Skeletal muscle satellite cell (primary cell): ENCODE data around the gene TMEM204.

Experiments
- H3K27me3 ChIP-seq: 2 replicates; pipeline ENCODE4 v1.7.0; 2013; ENCODE audit warnings: low read length; ENCODE audit not compliant: control insufficient read depth, insufficient read depth
- H3K36me3 ChIP-seq: 2 replicates; pipeline ENCODE4 v1.7.0; 2013; ENCODE audit warnings: mild to moderate bottlenecking, control low read depth, low read length; ENCODE audit not compliant: insufficient read depth
- H3K4me1 ChIP-seq: 2 replicates; pipeline ENCODE4 v1.7.0; 2013; ENCODE audit warnings: low read length; ENCODE audit not compliant: control insufficient read depth, insufficient read depth
- H3K4me2 ChIP-seq: 2 replicates; pipeline ENCODE4 v1.7.0; 2013; ENCODE audit warnings: mild to moderate bottlenecking, low read length
- H3K4me3 ChIP-seq: 2 replicates; pipeline ENCODE4 v1.7.0; 2013; ENCODE audit warnings: low read length
- H3K9ac ChIP-seq: 2 replicates; pipeline ENCODE4 v1.7.0; 2013; ENCODE audit warnings: mild to moderate bottlenecking, low read depth, low read length, moderate library complexity
- H3K9me3 ChIP-seq: replicated peaks from 2 replicates; pipeline ENCODE4 v1.7.0; 2013; ENCODE audit warnings: mild to moderate bottlenecking, control low read depth, low read length

The TMEM204 gene

GRCh38 chr16:1527836-1528811 is 5.3 kb upstream of the TMEM204 start:
- Histone ChIP-seq H3K36me3 (no peaks in the 10 kb centered on the region), H3K4me2 (no peak overlapping the region), H3K9me3 (no peaks in the 10 kb centered on the region), H3K27me3 (no peaks in the 10 kb centered on the region), H3K4me1 (no peaks in the 10 kb centered on the region), H3K4me3 (no peak overlapping the region), H3K9ac (no peak overlapping the region)

DNA sequence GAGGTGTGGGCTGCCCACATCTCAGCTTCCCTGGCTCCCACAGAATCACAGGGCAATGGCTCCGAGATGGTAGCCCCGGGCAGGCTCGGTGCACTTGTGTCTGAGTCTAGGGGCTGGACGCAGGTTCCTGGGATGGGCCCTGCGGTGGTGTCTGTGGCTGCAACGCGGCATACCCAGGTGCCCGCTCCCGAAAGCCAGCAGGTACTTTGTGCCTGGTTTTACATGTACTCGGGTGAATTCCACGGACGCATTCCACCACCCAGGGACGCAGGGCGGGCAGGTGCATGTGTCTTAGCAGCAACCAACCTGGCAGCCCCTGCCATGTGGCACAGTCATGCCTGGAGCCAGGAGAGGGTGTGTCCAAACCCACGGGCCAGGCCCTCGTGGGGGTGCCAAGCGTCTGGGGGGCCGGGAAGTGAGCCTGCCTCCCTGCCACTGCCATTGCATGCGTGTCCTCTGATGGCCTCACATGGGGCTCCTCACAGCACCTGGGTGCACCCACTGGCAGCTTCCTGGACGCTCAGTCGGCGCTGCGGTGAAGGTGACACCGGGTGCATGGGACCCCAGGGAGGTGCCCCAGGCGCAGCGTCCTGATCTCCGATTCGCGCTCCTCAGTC is 4.4 kb upstream of the TMEM204 start:
- no peaks in the 10 kb centered on the region for H3K36me3 ChIP-seq
- H3K4me3 ChIP-seq, result no peak overlapping the region
- H3K4me2 ChIP-seq, result no peak overlapping the region
- no peak overlapping the region for H3K9ac ChIP-seq
- no peaks in the 10 kb centered on the region for H3K27me3 ChIP-seq
- H3K9me3 ChIP-seq, result no peaks in the 10 kb centered on the region
- H3K4me1 ChIP-seq, result no peaks in the 10 kb centered on the region

DNA sequence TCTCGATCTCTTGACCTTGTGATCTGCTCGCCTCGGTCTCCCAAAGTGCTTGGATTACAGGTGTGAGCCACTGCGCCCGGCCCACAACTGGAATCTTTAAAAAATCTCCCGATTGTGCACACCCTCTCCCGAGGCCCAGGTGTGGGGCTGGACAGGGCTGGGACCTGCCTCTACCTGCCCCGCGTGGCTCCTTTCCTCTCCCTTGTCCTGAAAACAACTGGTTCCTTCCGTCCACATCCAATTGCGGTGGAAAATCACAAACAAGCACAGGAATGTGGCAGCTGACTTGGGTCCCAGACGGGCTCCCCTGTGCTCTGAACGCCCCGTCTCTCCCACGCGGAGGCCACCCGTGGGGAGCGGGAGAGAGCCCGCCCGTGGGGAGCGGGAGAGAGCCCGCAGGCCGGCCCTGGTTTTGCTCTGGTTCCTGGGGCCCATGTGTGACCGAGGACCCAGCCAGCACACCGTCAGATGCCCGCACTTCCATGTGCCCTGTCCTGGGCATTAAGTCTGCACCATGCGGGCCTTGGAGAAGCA is 3.0 kb upstream of the TMEM204 start:
- H3K9me3 ChIP-seq, result no peaks in the 10 kb centered on the region
- H3K4me2 ChIP-seq, result no peak overlapping the region
- H3K4me3 ChIP-seq, result no peak overlapping the region
- no peak overlapping the region for H3K9ac ChIP-seq
- no peaks in the 10 kb centered on the region for H3K4me1 ChIP-seq
- H3K27me3 ChIP-seq, result no peaks in the 10 kb centered on the region
- no peaks in the 10 kb centered on the region for H3K36me3 ChIP-seq

DNA sequence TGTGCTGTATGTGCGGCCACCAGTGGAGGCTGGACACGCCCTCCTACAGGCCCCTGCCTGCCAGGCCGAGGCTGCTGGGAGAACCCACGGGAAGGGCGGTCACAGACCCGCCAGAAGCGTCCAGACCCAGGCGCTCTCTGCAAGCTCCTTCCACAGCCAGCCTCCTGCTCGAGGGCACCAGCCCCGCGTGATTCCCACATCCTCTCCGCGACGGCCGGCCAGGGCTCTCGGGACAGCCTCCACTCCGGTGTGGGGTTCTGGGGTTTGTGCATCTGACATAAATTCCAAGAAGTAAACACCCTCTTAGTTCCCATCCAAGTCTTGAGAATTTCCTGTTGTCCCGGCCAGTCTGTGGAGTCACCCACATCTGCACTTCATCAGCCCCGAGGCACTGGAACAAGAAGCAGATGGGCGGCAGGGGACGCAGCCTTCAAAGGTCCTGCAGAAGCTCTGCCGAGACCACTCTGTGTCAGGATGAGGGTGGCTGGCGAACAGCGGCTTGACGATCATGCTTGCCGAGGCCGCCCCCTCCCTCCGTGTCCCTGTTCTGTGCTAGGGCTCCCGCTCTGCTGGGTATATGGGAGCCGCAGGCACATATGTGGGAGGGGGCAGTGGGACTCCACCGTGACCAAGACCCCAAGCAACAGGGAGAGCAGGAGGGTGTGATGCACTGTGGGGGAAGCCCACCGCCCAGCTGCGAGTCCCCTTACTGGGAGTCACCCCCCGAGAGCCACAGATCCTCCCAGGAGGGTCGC is 2.4 kb upstream of the TMEM204 start:
- Histone ChIP-seq H3K27me3 (no peaks in the 10 kb centered on the region), H3K4me3 (no peak overlapping the region), H3K36me3 (no peaks in the 10 kb centered on the region), H3K4me2 (no peak overlapping the region), H3K4me1 (no peaks in the 10 kb centered on the region), H3K9me3 (no peaks in the 10 kb centered on the region), H3K9ac (no peak overlapping the region)

GRCh38 chr16:1531638-1531910 is 1.9 kb upstream of the TMEM204 start:
- Histone ChIP-seq H3K9ac (no peak overlapping the region), H3K4me1 (no peaks in the 10 kb centered on the region)

DNA sequence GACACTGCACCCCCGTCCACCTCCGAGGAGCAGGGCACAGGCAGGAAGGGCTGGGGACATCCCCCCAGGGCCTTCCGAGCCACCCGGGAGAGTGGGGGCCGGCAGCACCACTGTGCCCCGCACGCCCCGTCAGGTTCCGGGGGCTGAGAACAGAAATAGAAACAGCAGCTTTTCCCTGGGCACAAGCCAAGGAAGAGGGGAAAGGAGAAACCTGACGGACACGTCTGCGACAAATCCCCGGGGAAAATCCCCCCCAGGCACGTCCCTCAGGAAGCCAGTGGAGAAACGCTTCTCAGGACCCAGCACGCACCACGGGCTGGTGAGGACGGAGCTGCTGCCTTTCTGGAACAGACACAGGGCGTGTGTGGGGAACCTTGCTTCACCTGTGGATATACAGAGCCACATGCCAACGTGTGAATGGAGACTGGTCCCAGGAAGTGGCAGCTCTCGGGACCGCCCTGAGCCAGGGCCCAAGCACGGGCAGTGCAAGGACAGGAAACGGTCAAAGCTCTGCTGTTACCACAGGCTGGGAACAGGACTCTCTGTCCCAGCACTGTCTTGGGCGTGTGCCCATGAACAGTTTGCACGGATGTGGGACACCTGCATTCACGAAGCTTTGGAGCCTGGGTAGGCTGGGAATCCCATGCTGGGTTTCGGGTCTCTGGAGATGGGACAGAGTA is 1.2 kb upstream of the TMEM204 start:
- no peaks in the 10 kb centered on the region for H3K36me3 ChIP-seq
- H3K27me3 ChIP-seq, result no peaks in the 10 kb centered on the region
- no peaks in the 10 kb centered on the region for H3K9me3 ChIP-seq
- H3K4me3 ChIP-seq, result no peak overlapping the region
- H3K9ac ChIP-seq, result no peak overlapping the region
- no peak overlapping the region for H3K4me2 ChIP-seq
- H3K4me1 ChIP-seq, result no peaks in the 10 kb centered on the region

More at GRCh38 chr16:1531638-1531910, 1.9 kb upstream of the TMEM204 start:
- H3K36me3 ChIP-seq, result no peaks in the 10 kb centered on the region
- H3K4me3 ChIP-seq, result no peak overlapping the region
- no peaks in the 10 kb centered on the region for H3K9me3 ChIP-seq
- no peak overlapping the region for H3K4me2 ChIP-seq
- no peaks in the 10 kb centered on the region for H3K27me3 ChIP-seq

- no peaks in the 10 kb centered on the region for H3K4me1 ChIP-seq
- H3K4me3 ChIP-seq, result no peak overlapping the region
- no peaks in the 10 kb centered on the region for H3K36me3 ChIP-seq
- no peaks in the 10 kb centered on the region for H3K9me3 ChIP-seq
- H3K27me3 ChIP-seq, result no peaks in the 10 kb centered on the region
- H3K4me2 ChIP-seq, result no peak overlapping the region
- H3K9ac ChIP-seq, result no peak overlapping the region
Observed at GRCh38 chr16:1532771-1533170, 695 bp upstream of the TMEM204 start.

- Histone ChIP-seq H3K9ac (no peak overlapping the region), H3K9me3 (no peaks in the 10 kb centered on the region), H3K4me2 (no peak overlapping the region), H3K4me3 (no peak overlapping the region), H3K36me3 (no peaks in the 10 kb centered on the region), H3K4me1 (no peaks in the 10 kb centered on the region), H3K27me3 (no peaks in the 10 kb centered on the region)
Observed at GRCh38 chr16:1534021-1535020, 855 bp downstream of the TMEM204 start.

GRCh38 chr16:1535391-1536291 is 2.2 kb downstream of the TMEM204 start:
- no peak overlapping the region for H3K9ac ChIP-seq
- no peaks in the 10 kb centered on the region for H3K4me1 ChIP-seq

More at GRCh38 chr16:1535391-1536291, 2.2 kb downstream of the TMEM204 start:
- H3K4me2 ChIP-seq, result no peak overlapping the region
- no peaks in the 10 kb centered on the region for H3K27me3 ChIP-seq
- H3K9me3 ChIP-seq, result no peaks in the 10 kb centered on the region
- no peaks in the 10 kb centered on the region for H3K36me3 ChIP-seq
- no peak overlapping the region for H3K4me3 ChIP-seq
